CD14-positive monocyte (primary cell): Measurements from ENCODE around the gene ANKS6. TPM values are rescaled to one million over a fixed set of nuclear protein-coding genes. Genes with fewer than 3 reads are reported as not detected.
A peak's percentile ranks its signal among the peaks of the same experiment; 100 is the strongest.

Experiments used
- DNase-seq, 3 donors: peaks; one replicate each; pipeline ENCODE4 v3.0.0-alpha.2; 2011 to 2022
- H2AFZ ChIP-seq: 2 replicates; pipeline ENCODE4 v1.6.0; 2012; ENCODE audit warnings: mild to moderate bottlenecking, low read depth, low read length, inconsistent platforms; ENCODE audit not compliant: insufficient read depth, poor library complexity, severe bottlenecking
- H3K27ac ChIP-seq, 2 donors: 1 replicate in 1 of 2; 2 replicates in 1 of 2; pipeline ENCODE4 v1.5.1; 2012 to 2013; ENCODE audit warnings: low read length in 2 of 2, control low read depth in 1 of 2, inconsistent platforms in 1 of 2, low read depth in 1 of 2, mild to moderate bottlenecking in 1 of 2
- H3K27me3 ChIP-seq, 2 donors: one replicate each; pipeline versions ENCODE4 v1.6.0 to v1.6.1; 2011 to 2013; ENCODE audit warnings: low read length in 2 of 2; ENCODE audit not compliant: control insufficient read depth in 2 of 2, insufficient read depth in 2 of 2
- H3K36me3 ChIP-seq, 2 donors: replicated peaks in 1 of 2; 1 replicate in 1 of 2; 2 replicates in 1 of 2; pipeline versions ENCODE4 v1.5.1 to v1.6.1; 2012 to 2013; ENCODE audit warnings: low read length in 2 of 2, control low read depth in 1 of 2, inconsistent platforms in 1 of 2, mild to moderate bottlenecking in 1 of 2; ENCODE audit not compliant: insufficient read depth in 2 of 2, control insufficient read depth in 1 of 2
- H3K4me1 ChIP-seq, 2 donors: 1 replicate in 1 of 2; 2 replicates in 1 of 2; pipeline versions ENCODE4 v1.5.1 to v1.6.1; 2012 to 2013; ENCODE audit warnings: low read length in 2 of 2, control low read depth in 1 of 2, inconsistent platforms in 1 of 2, mild to moderate bottlenecking in 1 of 2, moderate library complexity in 1 of 2; ENCODE audit not compliant: insufficient read depth in 2 of 2, control insufficient read depth in 1 of 2
- H3K4me2 ChIP-seq: replicated peaks from 2 replicates; pipeline ENCODE3; 2012; ENCODE audit warnings: low read length, moderate library complexity, mild to moderate bottlenecking; ENCODE audit not compliant: poor library complexity, severe bottlenecking; ENCODE audit errors: extremely low read depth
- H3K4me3 ChIP-seq, 3 experiments: fragments of 200-600 bp in 1 of 3; sonication (generic) in 1 of 3; replicated peaks in 1 of 3; 1 replicate in 2 of 3; 2 replicates in 1 of 3; pipeline ENCODE4 v1.5.1; 2011 to 2013; ENCODE audit warnings: low read length in 3 of 3, mild to moderate bottlenecking in 3 of 3, control low read depth in 2 of 3, low read depth in 2 of 3, inconsistent platforms in 1 of 3, moderate library complexity in 1 of 3
- H3K79me2 ChIP-seq: 2 replicates; pipeline ENCODE4 v1.6.0; 2012; ENCODE audit warnings: mild to moderate bottlenecking, control low read depth, inconsistent platforms, low read length, moderate library complexity; ENCODE audit not compliant: insufficient read depth
- H3K9ac ChIP-seq: 2 replicates; pipeline ENCODE4 v1.6.0; 2017; ENCODE audit warnings: low read length, mild to moderate bottlenecking; ENCODE audit not compliant: insufficient read depth, poor library complexity, severe bottlenecking
- H3K9me3 ChIP-seq, 2 donors: replicated peaks in 1 of 2; 1 replicate in 1 of 2; 2 replicates in 1 of 2; pipeline versions ENCODE4 v1.5.1 to v1.6.1; 2012 to 2013; ENCODE audit warnings: low read length in 2 of 2, control low read depth in 1 of 2; ENCODE audit not compliant: control insufficient read depth in 1 of 2, insufficient read depth in 1 of 2
- H4K20me1 ChIP-seq: 2 replicates; pipeline ENCODE4 v1.6.0; 2012; ENCODE audit warnings: mild to moderate bottlenecking, low read length, control low read depth, moderate library complexity; ENCODE audit not compliant: insufficient read depth
- H3K27ac Mint-ChIP-seq, 7 donors: one replicate each; pipeline ENCODE4 v1.8.0; 2020; ENCODE audit warnings: mild to moderate bottlenecking in 7 of 7, mixed read lengths in 7 of 7, moderate library complexity in 6 of 7, inconsistent platforms in 2 of 7
- H3K27me3 Mint-ChIP-seq, 3 donors: one replicate each; pipeline ENCODE4 v1.8.0; 2021 to 2022; ENCODE audit warnings: low read depth in 3 of 3, mild to moderate bottlenecking in 3 of 3, mixed read lengths in 3 of 3, moderate library complexity in 3 of 3, inconsistent platforms in 1 of 3
- H3K36me3 Mint-ChIP-seq, 2 donors: one replicate each; pipeline ENCODE4 v1.8.0; 2020; ENCODE audit warnings: mixed read lengths in 2 of 2, inconsistent platforms in 1 of 2, mild to moderate bottlenecking in 1 of 2
- H3K4me1 Mint-ChIP-seq: one replicate; pipeline ENCODE4 v1.8.0; 2020; ENCODE audit warnings: mild to moderate bottlenecking, mixed read lengths
- H3K4me3 Mint-ChIP-seq, 2 donors: one replicate each; pipeline ENCODE4 v1.8.0; 2020; ENCODE audit warnings: mild to moderate bottlenecking in 2 of 2, mixed read lengths in 2 of 2, moderate library complexity in 1 of 2
- H3K9me3 Mint-ChIP-seq, 7 donors: one replicate each; pipeline ENCODE4 v1.8.0; 2020 to 2022; ENCODE audit warnings: mixed read lengths in 7 of 7, mild to moderate bottlenecking in 6 of 7, moderate library complexity in 6 of 7, inconsistent platforms in 2 of 7
- CTCF ChIP-seq: fragments of 200-600 bp; IDR thresholded peaks from one replicate; pipeline ENCODE4 v1.8.0; 2022; ENCODE audit warnings: antibody characterized with exemption, mild to moderate bottlenecking
- WGBS: methylation state at CpG from one replicate; pipeline ENCODE4 v1.1.5; 2013; ENCODE audit warnings: missing lambda C conversion rate; ENCODE audit not compliant: insufficient coverage; 5-methylcytosine and 5-hydroxymethylcytosine counted together
- intact Hi-C, 2 donors: fragments of 100-400 bp; cut with micrococcal nuclease; formaldehyde crosslinking; loops; one replicate each; pipeline versions ENCODE4 v1.15.0 to v1.15.1; 2023
- polyA plus RNA-seq, 3 donors: library from polyadenylated mRNA; depleted of rRNA in 1 of 3; unstranded in 2 of 3; stranded (reverse) in 1 of 3; fragments of 300-500 nt in 2 of 3; fragments of >200 nt in 1 of 3; fragmentation: Illumina TruSeq in 2 of 3; gene quantifications; 1 replicate in 2 of 3; 2 replicates in 1 of 3; pipeline ENCODE4 v1.2.3, GENCODE V29; 2012 to 2021

Gene ANKS6
- polyA plus RNA-seq, 3 donors, result 0.20 to 1.5 (median 0.56) TPM

- no peaks in the 10 kb centered on the region for H3K79me2 ChIP-seq
- Mint-ChIP-seq H3K27ac (peak overlapping the region in 2 of 7 donors; percentile 14 to 43), H3K4me3 (peak overlapping the region in 1 of 2 donors; percentile 41), H3K27me3 (peaks cover 26 to 57% (median 39%) of the 10 kb centered on the region in 3 donors), H3K9me3 (peaks cover 0 to 8% (median 1%) of the 10 kb centered on the region in 7 donors), H3K4me1 (peaks cover 39% of the 10 kb centered on the region), H3K36me3 (peaks cover 3 to 4% of the 10 kb centered on the region in 2 donors)
- WGBS, result 100% methylated on average over 1 of the region's 8 CpGs
- H3K9me3 ChIP-seq, result peaks cover 0 to 4% of the 10 kb centered on the region in 2 donors
- intact Hi-C loops, result no loop called here
- H3K36me3 ChIP-seq, result no peaks in the 10 kb centered on the region
- H2AFZ ChIP-seq, result no peak overlapping the region
- DNase-seq, result peak in 1 of 3 donors; percentile 59
- no peak overlapping the region for H3K4me2 ChIP-seq
- H3K4me1 ChIP-seq, result peaks cover 14 to 20% of the 10 kb centered on the region in 2 donors
- H3K9ac ChIP-seq, result no peak overlapping the region
- no peak for TF ChIP-seq CTCF
- peaks cover 23 to 51% of the 10 kb centered on the region in 2 donors for H3K27me3 ChIP-seq
- no peaks in the 10 kb centered on the region for H4K20me1 ChIP-seq
- H3K4me3 ChIP-seq, result no peak overlapping the region
- H3K27ac ChIP-seq, result no peak overlapping the region
Observed at GRCh38 chr9:98805506-98806272, 9.3 kb upstream of the ANKS6 start.

GRCh38 chr9:98804083-98804482 lies 7.7 kb upstream of the ANKS6 start:
- Histone ChIP-seq H3K27ac (no peak overlapping the region), H3K4me1 (peaks cover 13 to 20% of the 10 kb centered on the region in 2 donors), H2AFZ (no peak overlapping the region), H3K27me3 (peaks cover 23 to 42% of the 10 kb centered on the region in 2 donors), H3K9ac (no peak overlapping the region), H3K9me3 (peaks cover 5% of the 10 kb centered on the region in 2 donors), H3K4me3 (no peak overlapping the region), H3K4me2 (no peak overlapping the region), H3K79me2 (no peaks in the 10 kb centered on the region), H3K36me3 (no peaks in the 10 kb centered on the region), H4K20me1 (no peaks in the 10 kb centered on the region)
- no CpG with 5 or more reads among the region's 2 CpGs for WGBS
- H3K4me3 Mint-ChIP-seq, result no peak overlapping the region
- peaks cover 2 to 4% of the 10 kb centered on the region in 2 donors for H3K36me3 Mint-ChIP-seq
- DNase-seq, result no peak
- H3K27me3 Mint-ChIP-seq, result peaks cover 27 to 53% (median 36%) of the 10 kb centered on the region in 3 donors
- peaks cover 0 to 11% (median 2%) of the 10 kb centered on the region in 7 donors for H3K9me3 Mint-ChIP-seq
- intact Hi-C loops, result no loop called here
- H3K27ac Mint-ChIP-seq, result no peak overlapping the region
- H3K4me1 Mint-ChIP-seq, result peaks cover 30% of the 10 kb centered on the region
- TF ChIP-seq CTCF, result no peak
